Left hindlimb (tissue), 1 donor: ENCODE measurements around the gene SH2D3A.
"Not testable (repeated sequence)": the region's sequence is repeated elsewhere in the genome, so short reads cannot be mapped to it uniquely, and the experiment has no call there.

Experiments used
- DNase-seq: peaks from one replicate; pipeline ENCODE4 v3.0.0-alpha.2; 2018

The SH2D3A gene

DNA sequence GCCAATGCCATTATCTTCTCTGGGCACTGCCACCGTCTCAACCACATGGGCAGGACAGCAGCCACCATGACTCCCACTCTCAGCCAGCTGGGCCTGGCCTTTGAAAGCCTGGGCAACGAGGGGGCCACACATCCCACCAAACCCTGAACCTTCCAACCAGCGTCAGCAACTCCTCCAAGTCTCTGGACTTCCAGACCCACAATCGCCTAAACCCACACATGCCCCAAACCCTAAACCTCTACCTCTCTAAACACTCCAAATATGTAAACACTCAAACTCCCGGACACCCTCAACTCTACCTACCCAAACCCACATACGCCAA lies 47.7 kb downstream of the SH2D3A start:
- DNase-seq: no peak

DNA sequence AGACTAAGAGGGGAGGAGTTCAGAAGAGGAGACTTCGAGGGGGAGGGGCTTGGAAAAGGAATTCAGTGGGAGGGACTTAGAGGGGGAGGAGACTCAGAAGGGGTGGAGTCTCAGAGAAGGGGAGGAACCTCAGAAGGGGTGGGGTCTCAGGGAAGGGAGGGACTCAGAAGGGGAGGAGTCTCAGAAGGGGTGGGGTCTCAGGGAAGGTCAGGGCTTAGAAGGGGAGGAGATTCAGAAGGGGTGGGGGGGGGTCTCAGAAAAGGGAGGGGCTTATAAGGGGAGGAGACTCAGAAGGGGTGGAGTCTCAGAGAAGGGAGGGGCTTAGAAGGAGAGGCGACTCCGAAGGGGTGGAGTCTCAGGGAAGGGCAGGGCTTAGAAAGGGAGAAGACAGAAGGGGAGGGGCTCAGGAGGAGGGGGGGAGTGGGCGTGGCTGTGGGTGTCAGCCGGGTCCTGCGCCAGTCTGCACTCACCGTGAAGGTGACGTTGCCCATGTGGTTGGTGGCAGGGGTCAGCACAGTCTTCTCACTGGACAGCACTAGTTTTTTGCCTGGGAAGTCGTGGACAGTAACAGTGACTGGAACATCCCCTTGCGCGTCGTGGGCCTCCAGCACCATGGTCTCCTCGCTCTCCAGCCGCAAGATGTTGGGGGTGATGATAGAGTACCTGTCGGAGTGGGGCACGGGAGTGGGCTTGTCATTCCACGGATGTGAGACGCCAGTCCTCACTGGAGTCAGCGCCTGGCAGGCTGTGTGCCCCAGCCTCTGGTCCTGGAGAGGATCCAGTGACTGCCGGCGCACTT lies 48.3 kb downstream of the SH2D3A start:
- DNase-seq: no peak

DNA sequence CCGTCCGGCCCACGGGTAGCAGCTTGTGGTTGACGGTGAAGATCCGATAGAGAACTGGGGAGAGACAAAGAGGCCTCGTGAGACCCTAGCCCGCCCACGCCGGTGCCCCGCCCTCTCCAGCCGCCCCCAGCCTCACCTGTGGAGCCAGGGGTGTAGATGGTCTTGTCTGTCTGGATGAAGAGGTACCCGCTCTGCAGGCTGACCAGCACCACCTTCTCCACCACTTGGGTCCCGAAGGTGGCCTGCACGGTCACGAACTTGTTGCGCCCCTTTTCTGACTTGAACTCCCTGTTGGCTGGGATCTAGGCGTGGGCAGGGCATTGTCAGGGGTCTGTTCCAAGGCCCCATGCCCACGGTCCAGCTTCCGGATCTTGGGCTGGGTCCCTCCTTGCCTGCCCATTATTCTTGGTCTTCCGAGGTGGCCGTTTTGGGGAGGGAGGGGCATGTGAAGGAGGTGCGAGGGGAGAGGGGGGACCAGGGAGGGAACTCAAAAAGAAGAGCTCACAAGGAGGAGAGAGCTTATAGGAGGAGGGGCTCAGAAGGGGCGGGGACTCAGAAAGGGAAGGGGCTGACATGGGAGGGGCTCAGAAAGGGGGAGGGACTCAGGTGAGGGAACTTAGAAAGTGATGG lies 49.0 kb downstream of the SH2D3A start:
- DNase-seq: no peak

DNA sequence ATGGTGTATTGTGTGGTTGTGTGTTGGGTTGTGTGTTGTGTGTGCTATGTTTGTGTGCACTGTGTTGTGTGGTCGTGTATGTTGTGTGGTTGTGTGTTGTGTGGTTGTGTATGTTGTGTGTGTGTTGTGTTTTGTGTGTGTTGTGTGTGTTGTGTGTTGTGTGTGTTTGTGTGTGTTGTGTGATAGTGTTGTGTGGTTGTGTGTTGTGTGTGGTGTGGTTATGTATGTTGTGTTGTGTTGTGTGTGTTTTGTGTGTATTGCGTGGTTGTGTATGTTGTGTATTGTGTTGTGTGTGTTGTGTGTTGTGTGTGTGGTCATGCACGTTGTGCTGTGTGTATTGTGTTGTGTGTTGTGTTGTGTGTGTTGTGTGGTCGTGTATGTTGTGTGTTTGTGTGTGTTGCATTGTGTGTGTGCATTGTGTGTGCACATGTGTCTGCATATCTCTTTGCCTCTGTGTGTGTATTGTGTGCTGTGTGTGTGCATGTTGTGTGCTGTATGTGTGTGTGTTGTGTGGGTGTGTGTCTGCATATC lies 49.7 kb downstream of the SH2D3A start:
- no peak for DNase-seq

DNA sequence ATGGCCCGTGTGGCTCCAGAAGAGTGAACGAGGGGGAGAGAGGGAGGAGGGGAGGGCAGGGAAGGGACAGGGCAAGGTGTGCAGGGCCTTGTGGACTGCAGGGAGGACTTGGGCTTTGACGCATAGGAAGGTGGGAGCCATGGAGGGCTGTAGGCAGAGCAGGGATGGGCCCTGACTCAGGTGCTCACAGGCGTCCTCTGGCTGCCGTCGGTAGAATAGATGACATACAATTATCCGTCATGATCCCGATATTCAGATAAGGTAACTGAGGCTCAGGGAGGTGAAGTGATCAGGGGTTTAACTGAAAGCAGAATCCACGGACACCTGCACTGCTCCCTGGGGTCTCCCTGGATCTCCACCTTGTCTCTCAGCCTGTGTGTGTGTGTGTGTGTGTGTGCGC lies 50.2 kb downstream of the SH2D3A start:
- no peak for DNase-seq

DNA sequence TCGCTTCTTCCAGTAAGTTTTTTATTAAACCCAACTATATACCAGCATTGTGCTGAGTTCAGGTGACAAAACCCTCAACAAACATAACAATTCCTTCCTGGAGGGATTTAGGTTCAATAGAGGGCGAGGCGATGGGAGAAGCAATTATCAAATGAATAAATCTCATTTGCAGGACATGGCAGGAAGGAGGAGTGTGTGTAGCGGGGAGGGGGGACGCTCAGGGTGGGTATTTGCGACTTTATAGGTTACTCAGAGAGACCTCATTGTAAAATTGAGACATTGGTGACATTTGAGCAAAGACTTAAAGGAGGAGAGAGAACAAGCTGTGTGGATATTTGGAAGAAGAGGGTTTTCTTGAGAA lies 50.6 kb downstream of the SH2D3A start:
- DNase-seq: no peak

DNA sequence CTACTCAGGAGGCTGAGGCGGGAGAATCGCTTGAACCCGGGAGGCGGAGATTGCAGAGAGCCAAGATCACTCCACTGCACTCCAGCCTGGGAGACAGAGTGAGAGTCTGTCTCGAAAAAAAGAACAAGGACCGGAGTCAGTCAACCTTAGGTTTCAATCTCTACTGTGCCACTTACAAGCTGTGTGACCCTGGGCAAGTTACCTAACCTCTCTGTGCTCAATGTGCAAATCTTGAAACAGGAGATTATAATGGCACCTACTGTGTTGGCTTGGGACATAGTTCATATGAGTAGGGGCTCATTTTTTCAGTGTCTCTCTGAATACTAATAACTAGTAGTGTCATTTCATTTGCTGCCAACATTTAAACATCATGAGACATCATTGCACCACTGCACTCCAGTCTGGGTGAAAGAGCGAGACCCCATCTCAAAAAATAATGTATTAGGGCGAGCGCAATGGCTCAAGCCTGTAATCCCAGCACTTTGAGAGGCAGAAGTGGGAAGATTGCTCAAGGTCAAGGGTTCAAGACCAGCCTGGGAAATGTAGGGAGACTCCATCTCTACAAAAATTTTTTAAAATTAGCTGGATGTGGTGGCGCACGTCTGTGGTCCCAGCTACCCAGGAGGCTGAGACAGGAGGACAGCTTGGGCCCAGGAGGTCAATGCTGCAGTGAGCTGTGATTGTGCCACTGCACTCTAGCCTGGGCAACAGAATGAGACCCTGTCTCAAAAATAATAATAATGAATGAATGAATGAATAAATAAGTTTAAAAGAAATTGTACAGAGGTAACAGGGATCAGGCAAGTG lies 52.3 kb downstream of the SH2D3A start:
- no peak for DNase-seq

DNA sequence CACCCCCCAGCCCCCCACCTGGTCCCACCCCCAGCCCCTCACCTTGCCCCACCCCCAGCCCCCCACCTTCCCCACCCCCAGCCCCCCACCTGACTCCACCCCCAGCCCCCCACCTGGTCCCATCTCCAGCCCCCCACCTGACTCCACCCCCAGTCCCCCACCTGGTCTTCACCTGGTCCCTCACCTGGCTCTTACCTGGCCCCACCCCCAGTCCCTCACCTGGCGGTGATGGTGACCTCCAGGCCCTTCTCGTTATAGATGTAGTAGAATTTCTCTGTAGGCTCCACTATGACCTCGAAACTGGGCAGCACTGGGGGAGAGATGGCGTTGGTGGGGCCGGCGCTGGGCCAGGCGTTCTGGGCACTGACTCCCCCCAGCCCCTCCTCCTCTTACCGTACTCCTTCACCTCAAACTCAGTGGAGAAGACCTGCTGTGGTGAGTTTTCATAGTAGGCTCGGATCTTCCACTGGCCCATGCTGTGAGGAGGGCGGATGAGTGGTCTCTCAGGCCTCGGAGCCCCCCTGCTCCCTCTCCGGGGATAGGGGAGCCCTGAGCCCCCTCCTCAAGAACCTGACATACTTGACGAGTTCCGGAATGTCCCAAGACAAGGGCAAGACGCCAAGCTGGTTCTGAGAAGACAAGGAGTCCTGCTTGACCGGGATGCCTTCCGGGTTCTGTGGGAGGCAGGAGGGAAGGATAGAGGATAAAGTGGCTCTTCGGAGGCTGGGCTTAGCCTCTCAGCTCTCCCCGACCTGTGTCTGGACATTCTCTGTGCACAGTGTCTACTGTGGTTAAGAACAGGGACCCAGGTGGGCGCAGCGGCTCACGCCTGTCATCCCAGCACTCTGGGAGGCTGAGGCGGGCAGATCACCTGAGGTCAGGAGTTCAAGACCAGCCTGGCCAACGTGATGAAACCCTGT lies 53.2 kb downstream of the SH2D3A start:
- DNase-seq: no peak

DNA sequence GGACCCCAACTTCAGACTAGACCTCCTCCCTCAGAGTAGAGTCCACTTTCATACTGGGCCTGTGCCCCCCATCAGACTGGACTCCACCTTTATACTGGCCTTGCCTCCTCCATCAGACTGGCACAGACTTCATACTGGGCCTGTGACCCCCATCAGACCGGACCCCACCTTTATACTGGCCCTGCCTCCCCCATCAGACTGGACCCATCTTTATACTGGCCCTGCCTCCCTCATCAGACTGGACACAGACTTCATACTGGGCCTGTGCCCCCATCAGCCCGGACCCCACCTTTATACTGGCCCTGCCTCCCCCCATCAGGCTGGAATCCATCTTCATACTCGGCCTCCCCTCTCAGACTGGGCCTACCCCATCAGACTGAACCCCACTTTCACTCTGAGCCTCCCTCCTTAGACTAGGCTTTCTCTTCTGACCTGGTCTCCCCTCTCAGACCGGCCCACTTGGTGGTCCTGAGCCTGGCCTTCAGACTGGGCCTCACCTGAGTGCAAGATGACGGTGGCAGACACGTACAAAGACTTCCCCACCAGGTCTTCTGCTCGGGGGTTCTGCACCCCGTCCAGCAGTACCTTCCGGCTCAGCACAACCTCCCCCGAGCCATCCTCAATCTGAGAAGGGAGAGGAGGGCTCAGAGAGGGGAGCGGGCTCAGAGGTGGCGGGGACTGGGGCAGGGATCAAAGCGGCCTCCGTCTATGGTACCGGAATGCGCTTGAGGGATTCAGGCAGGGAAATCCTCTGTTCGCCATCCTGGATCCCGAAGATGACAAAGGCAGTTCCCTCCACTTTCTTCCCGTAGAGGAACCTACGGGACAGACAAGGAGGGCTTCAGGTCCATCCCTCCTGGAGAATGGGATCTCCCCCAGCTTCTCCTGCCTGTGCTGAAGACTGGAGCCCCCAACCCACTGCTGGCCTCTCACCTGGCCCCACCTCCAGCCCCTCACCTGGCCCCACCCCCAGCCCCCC lies 54.3 kb downstream of the SH2D3A start:
- DNase-seq: no peak

DNA sequence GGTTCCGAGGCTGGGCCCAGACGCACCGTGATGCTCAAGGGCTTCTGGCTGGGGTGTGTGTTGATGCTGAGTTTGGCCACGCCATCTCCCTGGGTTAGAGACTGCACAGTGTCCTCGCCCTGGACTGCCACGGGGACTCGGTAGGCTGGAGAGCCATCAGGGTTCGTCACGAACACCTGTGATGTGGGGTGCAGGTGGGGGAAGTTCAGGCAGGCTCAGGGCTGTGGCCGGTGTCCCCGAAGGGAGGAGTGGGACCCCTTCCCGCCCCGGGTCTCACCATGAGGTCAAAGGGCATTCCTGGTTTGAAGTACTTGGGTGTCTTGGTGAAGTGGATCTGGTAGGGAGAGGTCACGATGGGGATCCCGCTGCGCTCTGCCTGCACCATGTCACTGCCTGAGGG lies 55.0 kb downstream of the SH2D3A start:
- no peak for DNase-seq

DNA sequence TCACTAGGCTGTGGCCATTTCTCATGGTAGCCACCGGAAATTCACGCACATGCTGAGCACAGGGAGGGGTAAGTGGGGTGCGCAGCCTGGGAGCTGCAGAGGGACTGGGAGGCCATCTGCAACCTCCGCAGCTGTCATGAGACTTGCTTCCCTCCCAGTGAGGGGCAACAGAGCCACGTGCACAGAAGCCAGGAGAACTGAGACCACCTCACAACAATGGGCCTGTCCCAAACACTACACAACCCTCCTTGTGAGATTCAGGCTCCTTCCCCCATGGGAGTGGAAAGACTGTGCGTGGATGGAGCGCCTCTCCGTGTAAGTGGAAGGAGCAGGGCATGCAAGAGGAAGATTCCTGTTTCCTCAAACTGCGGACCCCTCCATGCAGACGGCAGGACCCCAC lies 55.6 kb downstream of the SH2D3A start:
- DNase-seq: no peak

DNA sequence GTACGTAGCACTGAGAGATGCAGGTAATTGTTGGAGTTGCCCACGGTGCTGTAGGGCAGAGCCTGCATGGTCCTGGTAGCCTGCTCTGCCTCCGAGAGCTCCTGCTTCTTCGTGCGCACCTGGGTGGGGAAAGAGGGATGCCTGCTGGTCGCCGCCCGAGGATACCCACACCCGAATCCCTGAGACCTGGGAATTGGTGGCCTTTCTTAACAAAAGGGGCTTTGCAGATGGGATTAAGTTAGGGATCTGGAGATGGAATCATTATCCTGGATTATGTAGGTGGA lies 56.2 kb downstream of the SH2D3A start:
- DNase-seq: no peak

DNA sequence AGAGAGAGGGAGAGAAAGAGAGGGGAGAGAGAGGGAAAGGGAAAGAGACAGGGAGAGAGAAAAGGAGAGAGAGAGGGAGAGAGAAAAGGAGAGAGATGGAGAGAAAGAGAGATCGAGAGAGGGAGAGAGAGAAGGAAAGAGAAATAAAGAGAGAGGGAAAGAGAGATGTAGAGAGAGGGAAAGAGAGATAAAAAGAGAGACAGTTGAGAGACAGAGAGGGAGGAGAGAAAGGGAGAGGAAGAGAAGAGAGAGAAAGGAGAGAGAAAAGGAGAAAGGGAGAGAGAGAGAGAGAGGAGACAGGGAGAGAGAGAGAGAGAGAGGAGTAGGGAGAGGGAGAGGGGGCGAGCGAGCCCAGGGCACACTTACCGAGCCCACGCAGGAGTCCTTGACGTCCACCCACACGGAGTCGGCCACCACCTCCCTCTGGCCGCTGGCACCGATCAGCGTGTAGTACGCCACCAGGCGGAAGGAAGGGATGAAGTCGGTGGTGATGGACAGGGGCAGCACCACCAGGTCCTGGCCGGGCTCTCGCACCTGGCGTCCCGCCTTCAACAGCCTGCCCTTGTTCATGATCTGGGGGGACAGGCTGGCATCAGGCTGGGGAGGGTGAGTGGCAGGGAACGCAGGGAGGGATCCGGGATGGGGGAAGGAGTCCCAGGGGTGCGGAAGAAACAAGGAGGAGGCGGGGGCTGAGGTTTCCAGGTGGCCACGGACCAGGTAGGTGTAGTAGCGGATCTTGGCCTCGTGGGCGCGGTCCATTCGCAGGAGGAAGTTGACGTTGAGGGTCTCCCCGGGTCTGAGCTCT lies 56.8 kb downstream of the SH2D3A start:
- DNase-seq: no peak

DNA sequence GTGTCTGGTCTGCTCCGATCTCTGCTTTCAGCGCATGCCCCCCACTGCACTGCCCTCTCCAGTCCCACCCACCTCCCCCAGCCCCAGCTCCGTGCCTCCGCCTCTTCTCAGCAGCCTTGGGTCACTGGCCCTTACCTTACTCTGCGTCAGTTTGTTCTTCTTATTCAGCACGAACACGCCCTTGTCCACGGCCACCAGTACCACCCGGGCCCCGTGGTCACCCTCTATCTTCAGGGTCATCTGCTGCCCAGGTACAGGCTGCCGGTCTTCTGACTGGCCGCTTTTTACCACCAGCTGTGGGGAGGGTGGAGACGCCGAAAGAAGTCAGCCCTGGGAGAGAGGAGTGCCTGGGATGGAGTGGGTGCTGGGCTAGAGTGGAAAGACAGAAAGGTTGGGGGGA lies 57.7 kb downstream of the SH2D3A start:
- DNase-seq: no peak

DNA sequence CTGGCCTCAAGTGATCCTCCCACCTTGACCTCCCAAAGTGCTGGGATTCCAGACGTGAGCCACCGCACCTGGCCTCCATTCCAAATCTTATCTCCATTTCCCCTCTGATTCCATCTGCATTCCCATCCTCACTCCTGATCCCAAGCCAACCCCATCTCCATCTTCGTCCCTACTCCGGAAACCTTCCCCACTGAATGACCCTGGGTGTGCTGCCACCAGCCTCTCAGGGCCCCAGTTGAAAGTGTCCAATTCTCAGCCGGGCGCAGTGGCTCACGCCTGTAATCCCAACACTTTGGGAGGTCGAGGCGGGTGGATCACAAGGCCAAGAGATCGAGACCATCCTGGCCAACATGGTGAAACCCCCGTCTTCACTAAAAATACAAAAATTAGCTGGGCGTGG lies 58.3 kb downstream of the SH2D3A start:
- DNase-seq: not testable (repeated sequence)

DNA sequence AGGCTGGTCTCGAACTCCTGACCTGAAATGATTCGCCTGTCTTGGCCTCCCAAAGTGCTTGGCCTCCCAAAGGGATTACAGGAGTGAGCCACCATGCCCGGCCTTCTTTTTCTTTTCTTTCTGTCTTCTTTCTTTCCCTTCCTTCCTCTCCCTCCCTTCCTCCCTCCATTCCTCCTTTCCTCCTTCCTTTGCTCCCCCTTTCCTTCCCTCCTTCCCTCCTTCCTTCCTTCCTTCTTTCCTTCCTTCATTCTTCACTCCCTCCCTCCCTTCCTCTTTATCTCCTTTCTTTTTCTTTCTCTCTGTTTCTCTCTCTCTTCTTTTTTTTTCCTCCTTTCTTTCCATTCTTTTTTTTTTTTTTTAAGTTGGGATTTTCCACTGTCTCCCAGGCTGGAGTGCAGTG lies 58.9 kb downstream of the SH2D3A start:
- no peak for DNase-seq

DNA sequence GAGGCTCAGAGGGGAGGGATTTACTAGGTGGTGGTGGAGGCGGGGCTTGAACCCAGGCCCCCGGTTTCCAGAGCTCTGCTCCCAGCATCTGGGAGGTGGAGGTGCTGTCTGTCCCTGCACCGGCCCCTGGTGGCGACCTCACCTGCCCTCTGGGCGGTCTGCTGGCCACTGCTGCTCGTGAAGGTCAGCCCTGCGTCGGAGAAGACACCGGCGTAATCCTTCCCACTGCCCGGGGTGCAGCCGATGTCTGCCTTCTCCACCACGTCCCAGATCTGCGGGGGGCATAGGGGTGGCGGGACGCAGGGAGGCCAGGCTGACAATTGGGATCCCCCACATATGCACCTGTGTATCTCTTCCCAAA lies 59.6 kb downstream of the SH2D3A start:
- no peak for DNase-seq

DNA sequence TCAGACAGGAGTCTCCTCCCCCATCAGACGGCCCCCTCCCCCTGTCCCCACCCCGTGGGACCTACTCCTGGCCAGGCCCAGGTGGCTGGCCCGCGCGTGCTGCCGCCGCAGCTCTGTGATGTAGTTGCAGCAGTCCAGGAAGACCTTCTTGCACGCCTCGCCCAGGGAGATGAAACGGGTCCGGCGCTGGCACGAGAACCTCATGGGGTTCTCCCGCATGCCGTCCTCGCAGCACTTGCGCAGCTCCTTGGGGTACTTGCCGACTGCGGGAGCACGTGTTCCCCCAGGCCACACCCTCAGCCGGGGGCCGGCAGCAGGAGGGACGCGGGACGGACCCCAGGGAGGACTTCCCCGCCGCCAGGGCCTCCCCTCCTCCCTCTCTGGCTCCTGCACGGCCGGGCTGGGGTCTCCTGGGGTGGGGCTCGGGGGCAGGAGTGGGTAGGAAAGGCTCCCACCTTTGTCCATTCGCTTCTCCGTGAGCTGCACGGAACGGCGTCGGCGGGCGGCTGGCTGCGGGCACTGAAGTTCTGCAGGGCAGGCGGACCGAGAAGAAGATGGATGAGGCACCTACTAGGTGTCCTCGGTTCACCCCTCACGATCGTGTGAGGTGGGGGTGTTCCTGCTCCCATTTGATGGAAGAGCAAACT lies 60.1 kb downstream of the SH2D3A start:
- DNase-seq: no peak

DNA sequence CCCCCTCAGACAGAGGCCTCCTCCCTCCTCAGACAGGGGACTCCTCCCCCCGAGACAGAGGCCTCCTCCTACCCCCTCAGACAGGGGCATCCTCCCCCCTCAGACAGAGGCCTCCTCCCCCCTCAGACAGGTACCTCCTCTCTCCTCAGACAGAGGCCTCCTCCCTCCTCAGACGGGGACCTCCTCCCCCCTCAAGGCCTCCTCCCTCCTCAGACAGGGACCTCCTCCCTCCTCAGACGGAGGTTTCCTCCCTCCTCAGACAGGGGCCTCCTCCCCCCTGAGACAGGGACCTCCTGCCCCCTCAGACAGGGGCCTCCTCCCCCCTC lies 60.6 kb downstream of the SH2D3A start:
- DNase-seq: no peak

DNA sequence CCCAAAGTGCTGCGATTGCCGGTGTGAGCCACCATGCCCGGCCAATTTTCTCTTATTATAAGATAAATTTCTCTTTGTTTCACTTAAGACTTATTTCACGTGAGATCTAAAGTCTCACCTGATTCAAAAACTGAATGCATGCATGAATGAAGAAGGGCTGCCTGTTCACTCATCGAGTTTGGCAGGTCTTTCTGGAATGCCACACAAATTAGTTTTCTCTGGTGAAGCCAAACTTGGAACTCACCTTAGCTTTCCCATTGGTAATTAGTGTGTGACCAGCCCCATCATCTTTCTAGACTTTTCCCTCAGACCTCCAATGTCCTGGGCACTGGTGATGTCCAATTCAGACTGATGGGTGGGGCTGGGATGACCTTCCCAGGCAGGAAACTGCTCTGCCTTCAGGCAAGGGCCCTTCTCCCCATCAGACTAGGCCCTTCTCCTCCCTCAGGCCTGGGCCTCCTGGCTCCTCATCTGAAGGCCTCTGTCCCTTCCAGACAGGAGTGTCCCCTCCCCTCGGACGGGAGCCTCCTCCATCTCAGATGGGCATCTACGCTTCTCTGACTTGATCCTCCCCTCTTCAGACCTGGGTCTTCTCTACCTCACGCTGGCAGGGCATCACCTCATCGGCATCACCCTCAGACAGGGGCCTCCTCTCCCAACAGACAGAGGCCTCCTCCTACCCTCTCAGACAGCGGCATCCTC lies 61.2 kb downstream of the SH2D3A start:
- no peak for DNase-seq
